COLO668 (cell line): ENCODE data around the gene NR2F6.

Experiments
- DNase-seq: peaks from one replicate; lab custom pipeline; 2025; ENCODE audit not compliant: unreplicated experiment; lab: John Stamatoyannopoulos, UW

NR2F6 gene

GRCh38 chr19:17240062-17240752 lies 5.5 kb downstream of the NR2F6 start:
- no peak for DNase-seq

- no peak for DNase-seq
Measured at GRCh38 chr19:17237747-17238706, 7.7 kb downstream of the NR2F6 start.

GRCh38 chr19:17236811-17237543 lies 8.7 kb downstream of the NR2F6 start:
- no peak for DNase-seq

GRCh38 chr19:17235971-17236777 lies 9.5 kb downstream of the NR2F6 start:
- peak; percentile 79 for DNase-seq

- peak; percentile 85 for DNase-seq
Measured at GRCh38 chr19:17235300-17235970, 10.3 kb downstream of the NR2F6 start.

- DNase-seq = peak; percentile 74
Measured at GRCh38 chr19:17234911-17235299, 10.8 kb downstream of the NR2F6 start.

GRCh38 chr19:17232258-17232657 lies 13.5 kb downstream of the NR2F6 start:
- DNase-seq = no peak

GRCh38 chr19:17229890-17230289 lies 15.8 kb downstream of the NR2F6 start:
- no peak for DNase-seq

GRCh38 chr19:17227798-17228367 lies 17.8 kb downstream of the NR2F6 start:
- DNase-seq = no peak

- peak; percentile 98 for DNase-seq
Measured at GRCh38 chr19:17226002-17226933, 19.5 kb downstream of the NR2F6 start, which contains the start of gene OCEL1. OCEL1 (plus strand) TSS chr19:17226226; CDS start chr19:17226248, 22 bp downstream.

GRCh38 chr19:17225053-17225452 lies 20.7 kb downstream of the NR2F6 start:
- no peak for DNase-seq

- no peak for DNase-seq
Measured at GRCh38 chr19:17220207-17220758, 25.4 kb downstream of the NR2F6 start.

GRCh38 chr19:17219286-17219685 lies 26.4 kb downstream of the NR2F6 start:
- no peak for DNase-seq

GRCh38 chr19:17216058-17216670 lies 29.6 kb downstream of the NR2F6 start:
- DNase-seq = peak; percentile 34

GRCh38 chr19:17215127-17215971 lies 30.4 kb downstream of the NR2F6 start, which contains the start of gene USE1:
USE1 (plus strand) TSS chr19:17215357; CDS start chr19:17215406, 49 bp downstream.
- peak; percentile 91 for DNase-seq

- no peak for DNase-seq
Measured at GRCh38 chr19:17214508-17215126, 31.1 kb downstream of the NR2F6 start.
